HUDEP-2 (cell line): ENCODE measurements around the gene SARDH.
"Not testable (repeated sequence)": the region's sequence is repeated elsewhere in the genome, so short reads cannot be mapped to it uniquely, and the experiment has no call there.

ENCODE experiments used
- DNase-seq, 76 experiments: peaks; one replicate each; lab custom pipeline; 2025; ENCODE audit not compliant: unreplicated experiment in 76 of 76; lab: John Stamatoyannopoulos, UW

The SARDH gene

DNA sequence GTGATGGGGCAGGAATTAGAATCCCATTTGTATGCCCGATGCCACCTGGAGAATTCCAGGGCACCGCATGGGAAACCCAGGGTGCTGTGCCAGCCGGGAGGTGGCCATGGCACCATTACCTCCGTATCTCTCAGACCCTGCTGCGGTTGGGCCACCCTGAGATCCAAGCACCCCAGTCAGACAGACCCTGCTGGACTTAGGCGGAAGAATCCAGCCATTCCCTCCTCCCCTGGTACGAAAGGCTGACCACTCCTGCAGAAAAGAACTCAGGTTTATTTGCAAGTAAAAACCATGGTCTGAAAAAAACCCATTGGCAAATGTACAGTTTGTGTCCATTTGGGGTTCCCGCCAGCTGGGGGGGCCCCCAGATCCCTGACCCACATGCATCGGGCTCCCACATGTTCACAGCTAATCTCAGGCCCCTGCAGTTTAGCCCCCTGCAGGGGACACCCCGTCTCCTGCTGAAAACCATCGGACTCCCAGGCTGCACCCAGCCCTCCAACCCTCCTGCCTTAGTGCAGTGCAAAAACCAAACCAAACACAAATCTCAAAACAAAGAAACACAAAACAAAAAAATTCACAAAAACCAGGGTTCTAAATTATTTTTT is 23.6 kb upstream of the SARDH start:
- DNase-seq, result no peak

DNA sequence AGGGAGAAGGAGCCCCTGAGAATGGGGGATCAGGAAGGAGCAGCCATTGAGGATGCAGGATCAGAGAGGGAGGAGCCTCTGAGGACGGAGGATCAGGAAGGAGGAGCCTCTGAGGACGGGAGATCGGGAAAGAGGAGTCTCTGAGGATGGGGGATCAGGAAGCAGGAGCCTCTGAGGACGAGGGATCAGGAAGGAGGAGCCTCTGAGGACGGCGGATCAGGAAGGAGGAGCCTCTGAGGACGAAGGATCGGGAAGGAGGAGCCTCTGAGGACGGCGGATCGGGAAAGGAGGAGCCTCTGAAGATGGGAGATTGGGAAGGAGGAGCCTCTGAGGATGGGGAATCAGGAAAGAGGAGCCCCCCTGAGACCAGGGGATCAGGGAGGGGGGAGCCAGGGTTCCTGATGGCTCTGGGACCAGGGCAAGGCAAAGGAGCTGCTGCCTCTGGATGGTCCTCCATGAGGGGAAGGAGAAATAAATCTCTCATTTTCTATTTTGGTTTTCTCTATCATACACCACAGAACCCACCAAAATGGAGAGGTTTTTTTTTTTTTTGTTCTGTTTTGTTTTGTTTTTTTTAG is 22.6 kb upstream of the SARDH start:
- DNase-seq, result no peak

DNA sequence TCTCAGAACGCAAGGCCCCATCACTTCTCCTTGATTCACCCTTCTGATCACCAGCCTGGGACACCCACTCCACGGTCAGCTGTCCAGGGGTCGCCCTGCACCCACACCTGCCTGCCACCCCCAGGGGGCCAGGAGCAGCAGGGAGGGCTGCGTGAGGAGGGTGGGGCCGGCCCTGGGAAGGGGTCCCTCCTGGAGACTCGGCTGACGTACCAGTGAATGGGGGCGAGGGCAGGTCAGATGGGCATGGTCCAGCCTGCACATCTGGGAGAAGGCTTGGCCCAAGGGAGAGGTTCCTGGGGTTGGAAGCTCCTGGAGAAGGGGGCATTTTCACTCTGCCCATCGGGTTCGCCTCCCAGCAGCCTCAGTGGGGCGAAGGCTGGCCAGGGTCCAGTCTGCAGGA is 21.8 kb upstream of the SARDH start:
- no peak for DNase-seq

DNA sequence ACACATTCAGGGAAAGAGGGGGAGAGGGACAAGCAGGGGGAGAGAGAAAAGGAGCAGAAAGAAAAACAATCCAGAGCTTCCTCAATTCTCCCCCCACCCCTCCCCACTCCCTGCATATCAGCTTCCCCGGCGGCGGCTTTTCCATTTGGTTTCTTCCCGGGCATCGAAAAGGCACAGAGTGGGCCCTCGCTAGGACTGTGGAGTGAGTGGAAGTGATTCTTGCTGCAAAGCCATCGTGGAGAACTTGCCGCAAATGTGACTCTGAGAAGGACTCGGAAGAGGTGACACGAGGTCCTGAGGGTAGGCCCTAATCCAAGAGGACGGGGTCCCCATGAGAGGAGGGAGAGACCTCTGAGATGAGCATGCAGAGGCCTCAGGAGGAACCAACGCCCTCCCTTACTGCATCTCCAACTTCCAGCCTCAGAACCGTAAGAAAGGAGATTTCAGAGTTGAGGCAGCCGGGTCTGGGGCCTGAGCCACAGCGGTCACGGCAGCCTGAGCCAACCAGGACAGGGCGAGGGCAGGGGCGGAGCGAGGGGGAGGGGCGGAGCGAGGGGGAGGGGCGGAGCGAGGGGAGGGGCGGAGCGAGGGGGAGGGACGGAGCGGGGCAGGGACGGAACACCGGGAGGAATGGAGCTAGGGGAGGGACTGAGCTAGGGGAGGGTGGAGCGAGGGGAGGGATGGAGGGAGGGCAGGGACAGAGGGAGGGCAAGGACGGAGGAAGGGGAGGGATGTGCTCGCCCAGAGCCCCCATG is 21.2 kb upstream of the SARDH start:
- DNase-seq, result no peak

DNA sequence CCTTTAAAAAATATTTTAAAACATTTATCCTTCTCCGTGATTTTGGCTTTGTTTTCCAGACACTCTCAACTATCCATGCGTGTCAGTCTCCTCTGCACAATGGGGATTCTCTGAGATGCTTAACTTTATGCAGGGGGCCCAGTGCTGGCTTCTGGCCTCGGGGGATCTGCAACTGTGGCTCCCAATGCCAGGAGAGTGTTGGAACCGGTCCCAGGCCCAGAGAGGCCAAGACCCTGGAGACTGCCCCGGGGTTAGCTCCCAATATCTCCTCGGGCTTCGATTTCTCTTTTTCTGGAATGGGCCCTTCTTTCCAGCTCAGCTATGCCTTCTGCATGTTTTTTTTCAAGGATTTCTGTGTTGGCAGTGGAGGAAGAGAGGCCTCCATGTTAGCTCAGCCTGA is 20.1 kb upstream of the SARDH start:
- DNase-seq, result no peak

DNA sequence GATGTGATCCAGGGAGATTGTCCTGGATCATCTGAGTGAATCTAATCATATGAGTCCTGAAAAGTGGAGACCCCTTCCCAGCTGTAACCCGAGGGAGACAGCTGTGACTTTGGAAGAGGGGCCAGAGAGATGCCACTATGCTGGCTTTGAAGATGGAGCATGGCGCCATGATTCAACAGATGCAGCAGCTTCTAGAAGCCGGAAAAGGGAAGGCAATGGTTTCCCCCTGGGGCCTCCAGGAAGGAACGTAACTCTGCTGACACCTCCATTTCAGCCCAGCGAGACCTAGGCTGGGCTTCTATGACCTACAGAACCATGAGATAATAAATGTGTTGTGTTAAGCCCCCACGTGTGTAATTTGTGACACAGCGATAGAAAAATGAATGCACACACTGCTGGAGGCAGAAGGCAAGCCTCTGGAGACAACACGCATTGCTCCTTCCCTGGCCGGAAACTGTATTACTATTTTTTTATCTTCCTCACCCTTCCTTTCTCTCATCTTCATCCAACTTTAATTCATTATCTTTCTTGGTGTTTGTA is 16.6 kb upstream of the SARDH start:
- DNase-seq, result no peak

DNA sequence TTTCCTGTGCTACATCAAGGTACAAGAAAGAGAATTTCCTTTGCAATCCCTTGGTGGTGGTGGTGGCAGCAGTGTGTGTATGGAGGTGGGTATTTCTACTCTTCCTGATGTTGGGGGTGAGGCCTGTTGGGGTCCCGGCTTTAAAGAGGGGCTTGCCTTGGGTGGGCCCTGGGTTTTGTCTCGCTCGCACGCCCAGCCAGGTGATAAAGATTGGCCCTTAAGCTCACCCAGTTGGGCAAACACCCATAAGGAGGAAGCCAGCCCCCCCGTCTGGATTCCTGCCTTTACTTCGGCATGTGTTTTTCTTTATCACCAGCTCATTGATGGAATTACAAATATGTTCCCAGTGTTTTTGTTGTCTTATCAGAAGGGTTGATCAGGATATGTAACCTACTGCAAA is 16.0 kb upstream of the SARDH start:
- DNase-seq, result no peak

DNA sequence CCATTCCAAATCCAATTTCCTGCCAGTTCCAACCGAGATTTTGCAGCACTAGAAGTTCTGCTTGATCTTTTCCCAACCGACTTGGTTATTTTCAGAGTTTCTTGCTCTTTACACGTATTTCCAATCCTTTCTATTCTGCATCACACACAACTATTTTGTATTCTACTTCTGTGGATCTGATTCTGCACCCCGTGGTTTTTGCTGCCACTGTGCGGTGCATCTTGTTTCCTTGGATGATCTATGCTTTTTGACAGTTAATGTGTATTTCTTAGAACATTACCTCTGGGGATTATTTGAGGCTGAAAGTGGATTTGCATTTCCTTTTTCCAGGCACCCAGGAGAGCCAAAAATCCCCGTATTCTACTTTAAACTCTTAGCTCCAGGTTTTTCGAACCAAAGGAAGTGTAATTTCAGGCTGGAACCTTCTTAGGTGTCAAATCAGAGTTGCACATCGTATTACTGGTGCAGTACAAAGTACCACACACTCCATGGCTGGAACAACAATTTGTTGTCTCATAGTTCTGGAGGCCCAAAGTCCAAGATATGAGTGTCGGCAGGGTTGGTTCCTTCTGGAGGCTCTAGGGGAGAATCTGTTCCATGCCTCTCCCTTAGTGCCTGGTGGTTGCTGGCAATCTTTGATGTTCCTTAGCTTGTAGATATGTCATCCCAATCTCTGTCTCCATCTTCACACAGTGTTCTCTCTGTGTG is 14.7 kb upstream of the SARDH start:
- DNase-seq, result no peak

DNA sequence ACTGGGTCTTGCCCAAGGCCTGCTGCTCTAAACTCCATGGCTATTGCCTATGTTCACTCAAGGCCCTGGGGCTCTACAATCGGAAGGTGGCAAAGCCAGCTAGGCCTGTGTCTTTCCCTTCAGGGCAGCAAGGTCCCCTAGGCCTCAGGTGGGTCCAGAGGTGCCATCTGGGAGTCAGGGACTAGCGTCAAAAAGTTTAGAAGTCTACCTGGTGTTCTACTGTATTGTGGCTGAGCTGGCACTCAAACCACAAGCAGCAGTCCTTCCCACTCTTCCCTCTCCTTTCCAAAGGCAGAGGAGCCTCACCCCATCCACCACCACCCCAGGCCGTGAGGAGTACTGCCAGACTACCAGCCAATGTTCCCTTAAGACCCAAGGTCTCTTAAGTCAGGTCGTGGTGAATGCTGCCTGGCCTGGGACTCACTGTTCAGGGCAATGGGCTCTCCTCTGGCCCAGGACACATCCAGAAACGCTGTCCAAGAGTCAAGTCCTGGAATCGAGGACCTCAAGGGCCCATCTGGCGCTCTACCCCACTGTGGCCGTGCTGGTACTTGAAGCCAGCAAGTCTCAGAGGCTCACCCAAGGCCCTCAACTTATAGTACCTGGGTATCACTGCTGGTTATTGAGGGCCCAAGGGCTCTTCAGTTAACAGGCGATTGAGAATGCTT is 13.0 kb upstream of the SARDH start:
- DNase-seq, result no peak

DNA sequence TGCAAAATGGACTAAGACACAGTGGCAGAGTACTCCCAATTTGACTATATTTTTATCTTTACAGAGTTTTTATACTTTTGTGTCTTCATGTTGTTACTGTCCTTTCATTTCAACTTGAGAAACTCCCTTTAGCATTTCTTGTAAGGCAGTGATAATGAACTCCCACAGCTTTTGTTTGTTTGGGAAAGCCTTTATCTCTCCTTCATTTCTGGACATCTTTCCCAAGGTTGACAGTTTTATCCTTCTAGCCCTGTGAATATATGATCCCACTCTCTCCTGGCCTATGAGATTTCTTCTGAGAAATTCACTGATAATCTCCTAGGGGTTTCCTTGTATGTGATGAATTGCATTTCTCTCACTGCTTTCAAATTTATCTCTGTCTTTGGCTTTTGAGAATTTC is 9.2 kb upstream of the SARDH start:
- DNase-seq, result no peak

DNA sequence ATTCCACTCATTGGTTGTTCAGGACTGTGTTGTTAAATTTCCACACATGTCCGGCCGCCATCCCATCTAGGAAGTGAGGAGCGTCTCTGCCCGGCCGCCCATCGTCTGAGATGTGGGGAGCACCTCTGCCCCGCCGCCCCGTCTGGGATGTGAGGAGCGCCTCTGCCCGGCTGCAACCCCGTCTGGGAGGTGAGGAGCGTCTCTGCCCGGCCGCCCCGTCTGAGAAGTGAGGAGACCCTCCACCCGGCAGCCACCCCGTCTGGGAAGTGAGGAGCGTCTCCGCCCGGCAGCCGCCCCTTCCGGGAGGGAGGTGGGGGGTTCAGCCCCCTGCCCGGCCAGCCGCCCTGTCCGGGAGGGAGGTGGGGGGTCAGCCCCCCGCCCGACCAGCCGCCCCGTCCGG is 6.4 kb upstream of the SARDH start:
- DNase-seq, result not testable (repeated sequence)

DNA sequence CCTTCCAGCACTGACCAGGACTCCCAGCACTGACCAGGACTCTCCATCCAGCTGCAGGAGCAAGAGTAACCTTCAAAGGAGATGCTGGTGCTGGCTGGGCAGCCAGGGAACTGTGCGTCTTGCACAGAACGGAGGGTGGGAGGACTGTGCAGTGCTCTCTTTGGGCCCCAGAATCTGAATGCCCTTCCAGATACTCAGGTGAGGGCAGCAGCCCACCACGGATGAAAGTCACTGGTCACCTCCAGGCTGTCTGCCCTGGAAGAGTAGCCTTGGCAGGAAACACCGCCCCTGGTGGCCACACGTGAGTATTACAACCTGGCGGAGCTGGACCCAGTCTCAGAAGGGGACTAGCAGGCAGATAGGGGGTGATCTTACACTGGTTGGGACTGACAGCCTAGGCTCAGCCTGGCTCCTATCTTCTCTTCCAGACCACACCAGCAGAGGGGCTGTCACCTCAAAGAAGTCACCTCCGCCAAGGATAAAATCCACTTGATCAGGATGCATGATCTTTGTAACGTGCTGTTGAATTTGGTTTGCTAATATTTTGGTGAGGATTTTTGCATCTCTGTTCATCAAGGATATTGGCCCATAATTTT is 4.8 kb upstream of the SARDH start:
- DNase-seq, result peak in 63 of 76 experiments; percentile 5 to 75 (median 44)

DNA sequence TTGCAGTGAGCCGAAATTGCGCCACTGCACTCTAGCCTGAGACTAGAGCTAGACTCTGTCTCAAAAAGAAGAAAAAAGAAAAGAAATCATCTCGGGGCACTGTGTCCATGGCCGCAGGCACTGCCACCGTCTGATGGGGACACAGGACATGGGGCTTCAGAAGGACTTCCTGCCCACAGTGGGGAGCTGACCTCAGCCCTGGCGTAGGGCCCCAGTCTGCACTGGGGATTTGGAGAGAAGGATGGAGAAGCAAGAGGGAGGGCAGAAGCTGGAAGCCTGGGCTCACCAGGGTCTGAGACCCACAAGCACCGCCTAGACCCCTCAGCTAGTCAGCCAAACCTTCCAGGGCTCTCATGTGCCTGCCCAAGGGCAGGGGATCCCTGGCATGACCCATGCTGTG is 4.1 kb upstream of the SARDH start:
- DNase-seq, result no peak

DNA sequence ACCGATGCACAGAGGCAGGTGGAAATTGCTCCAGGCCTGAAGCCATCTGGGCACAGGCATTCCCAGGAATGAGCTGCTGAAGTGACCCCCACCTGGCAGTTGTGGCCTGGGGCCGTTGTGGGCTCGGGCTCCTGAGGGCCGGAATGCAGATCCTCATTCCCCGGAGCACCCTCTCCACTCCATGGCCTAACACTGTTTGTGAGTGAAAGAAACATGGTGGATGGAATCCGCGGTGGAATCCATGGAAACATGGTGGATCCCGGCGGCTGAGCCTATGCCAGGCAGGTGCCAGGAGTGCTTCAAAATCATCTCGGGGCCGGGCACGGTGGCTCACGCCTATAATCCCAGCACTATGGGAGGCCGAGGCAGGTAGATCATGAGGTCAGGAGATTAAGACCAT is 3.6 kb upstream of the SARDH start:
- DNase-seq, result no peak

DNA sequence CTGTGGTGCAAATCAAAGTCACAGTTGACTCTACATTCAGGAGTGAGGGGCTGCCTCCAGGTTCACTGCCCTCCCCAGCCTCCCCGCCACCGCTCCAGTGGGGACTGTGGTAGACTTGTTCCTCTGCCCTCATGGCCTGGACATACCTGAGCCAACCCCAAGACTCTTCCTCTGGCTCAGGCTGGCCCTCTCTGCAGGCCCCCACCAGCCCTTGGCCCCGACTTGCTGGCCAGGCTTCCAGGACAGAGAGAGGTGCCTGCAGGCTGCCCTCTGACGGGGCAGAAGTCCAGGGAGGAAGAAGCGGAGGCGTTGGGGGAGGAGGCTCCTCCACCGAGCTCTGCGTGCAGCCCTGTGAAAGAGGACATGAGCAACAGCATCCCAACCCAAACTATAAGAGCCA is 2.8 kb upstream of the SARDH start:
- DNase-seq, result no peak

DNA sequence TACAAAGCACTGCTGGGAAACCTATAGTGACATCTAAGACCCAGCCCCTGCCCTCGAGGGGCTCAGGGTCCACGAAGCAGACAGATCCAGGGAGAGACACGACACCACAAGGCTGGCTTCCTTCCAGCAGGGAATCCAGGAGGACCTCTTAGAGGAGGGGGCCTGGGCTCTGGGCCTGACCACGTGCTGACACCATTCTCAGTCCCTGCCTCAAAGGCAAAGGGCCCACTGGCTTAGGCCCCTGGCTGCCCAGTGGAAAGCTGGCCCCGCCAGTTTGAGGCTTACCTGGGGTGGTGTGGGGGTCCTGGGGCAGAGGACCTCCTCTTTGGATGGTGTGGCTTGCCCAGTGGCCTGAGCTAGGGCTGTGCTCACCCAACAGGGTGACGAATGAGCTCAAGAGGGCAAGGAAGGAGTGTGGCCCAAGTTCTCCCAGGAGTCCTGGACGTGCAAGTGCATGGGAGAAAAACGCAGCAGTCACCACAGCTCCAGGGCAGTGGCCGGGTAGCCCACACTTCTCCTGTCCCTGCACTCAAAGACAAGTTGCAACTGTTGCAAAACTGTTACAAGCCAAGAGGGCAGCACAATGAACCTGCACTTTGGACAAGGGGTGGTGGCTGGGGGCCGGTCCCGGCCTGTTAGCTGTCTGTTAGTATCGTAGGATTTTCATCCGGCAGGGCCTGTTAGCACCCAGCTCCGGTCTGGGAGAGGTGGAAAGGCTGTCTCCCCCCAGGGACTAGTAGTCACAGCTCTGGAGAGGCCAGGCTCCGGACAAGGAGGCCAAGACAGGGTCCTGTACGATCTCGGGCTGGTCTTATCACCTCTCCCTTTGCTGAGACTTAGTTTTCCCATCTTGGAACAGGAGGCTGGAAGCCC is 1.5 kb upstream of the SARDH start:
- DNase-seq, result no peak

DNA sequence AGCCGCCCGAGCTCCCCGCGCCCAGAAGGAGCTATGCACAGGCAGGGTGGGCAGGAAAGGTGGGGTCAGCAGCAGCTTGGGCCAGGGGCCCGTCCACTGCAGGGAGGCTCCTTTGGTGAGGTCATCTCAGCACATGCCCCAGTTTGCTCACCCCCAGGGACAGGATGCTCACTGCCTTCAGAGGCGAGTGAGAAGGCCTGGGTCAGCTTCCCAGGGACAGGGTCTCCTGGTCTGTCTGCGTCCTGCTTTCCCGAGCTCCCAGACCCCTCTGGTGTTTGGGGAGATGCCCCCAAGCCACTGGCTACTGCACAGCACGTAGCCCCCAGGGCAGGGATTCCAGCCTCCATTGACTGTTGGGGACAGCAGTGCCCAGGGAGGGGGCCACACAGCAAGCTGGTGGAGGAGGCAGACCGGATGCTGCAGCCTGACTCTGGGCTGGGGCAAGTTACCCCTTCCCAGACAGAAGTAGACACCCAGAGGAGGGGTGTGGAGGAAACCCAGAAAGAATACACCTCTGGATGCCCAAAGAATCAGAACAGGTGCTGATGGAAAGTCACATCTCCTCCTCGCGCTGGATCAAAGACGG is 581 bp upstream of the SARDH start:
- peak in 1 of 76 experiments; percentile 49 for DNase-seq

DNA sequence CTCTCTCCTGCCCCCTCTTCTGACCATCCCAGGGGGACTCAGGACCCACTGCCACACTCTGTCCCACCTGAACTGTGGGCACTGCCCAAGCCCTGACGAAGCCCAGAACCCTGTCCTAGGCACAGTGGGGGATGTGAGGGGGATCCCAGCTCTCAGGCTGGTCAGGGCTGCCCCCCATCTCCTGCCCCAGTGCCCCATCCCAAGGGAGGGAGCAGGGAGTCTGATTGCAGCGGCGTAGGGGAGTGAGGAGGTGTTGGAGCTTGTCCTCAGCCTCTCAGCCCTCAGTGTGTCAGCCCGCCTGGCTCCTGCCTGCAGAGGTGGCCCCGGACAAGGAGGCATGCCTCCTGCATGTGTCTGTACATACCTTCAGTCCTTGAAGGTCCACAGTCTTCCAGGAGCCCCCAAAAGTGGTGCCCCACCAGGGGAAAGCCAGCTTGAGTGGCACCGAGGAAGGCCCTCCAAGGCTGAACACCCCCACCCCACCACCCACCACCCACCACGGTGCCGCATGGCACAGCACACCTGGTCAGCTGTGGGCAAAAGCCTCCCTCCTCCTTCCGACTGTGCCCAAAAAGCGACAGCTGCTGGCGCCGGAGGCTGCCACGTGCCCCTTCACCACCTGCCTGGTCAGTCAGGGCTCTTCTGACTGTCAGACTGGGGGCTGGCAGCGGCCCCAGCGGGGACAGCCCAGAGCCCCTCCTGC is 930 bp downstream of the SARDH start:
- no peak for DNase-seq

DNA sequence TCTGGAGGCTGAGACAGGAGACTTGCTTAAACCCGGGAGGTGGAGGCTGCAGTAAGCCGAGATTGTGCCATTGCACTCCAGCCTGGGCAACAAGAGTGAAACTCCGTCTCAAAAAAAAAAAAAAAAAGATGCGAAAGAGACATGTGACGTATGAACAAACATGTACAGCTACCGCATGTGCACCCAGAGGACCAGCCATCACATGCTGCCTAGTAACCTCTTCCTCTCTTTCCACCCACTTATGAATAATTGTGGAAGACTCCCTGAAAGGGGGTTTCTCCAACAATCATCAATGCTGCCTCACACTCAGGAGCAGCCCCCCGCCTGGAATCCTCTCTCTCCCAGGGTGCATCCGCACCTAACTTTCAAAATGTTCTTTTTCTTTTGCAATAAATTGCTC is 2.2 kb downstream of the SARDH start:
- DNase-seq, result no peak
